GM13976 (cell line): ENCODE results near the gene RFXAP.

Experiments used
- DNase-seq: peaks from one replicate; pipeline ENCODE4 v3.0.0; 2012; ENCODE audit warnings: low spot score
- CTCF ChIP-seq: IDR thresholded peaks from 2 replicates; pipeline ENCODE4 v1.5.1; 2012; ENCODE audit warnings: borderline replicate concordance, mild to moderate bottlenecking; ENCODE audit not compliant: insufficient read depth; ENCODE audit errors: extremely low read depth, missing control alignments, control extremely low read depth
- in situ Hi-C: fragments of 300-500 bp; cut with MboI; formaldehyde crosslinking; loops from one replicate; pipeline ENCODE4 v1.12.0; 2022; ENCODE audit warnings: low sequenced_read_pairs, mixed read lengths, inconsistent platforms; ENCODE audit not compliant: unreplicated experiment

RFXAP gene, protein sequence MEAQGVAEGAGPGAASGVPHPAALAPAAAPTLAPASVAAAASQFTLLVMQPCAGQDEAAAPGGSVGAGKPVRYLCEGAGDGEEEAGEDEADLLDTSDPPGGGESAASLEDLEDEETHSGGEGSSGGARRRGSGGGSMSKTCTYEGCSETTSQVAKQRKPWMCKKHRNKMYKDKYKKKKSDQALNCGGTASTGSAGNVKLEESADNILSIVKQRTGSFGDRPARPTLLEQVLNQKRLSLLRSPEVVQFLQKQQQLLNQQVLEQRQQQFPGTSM

GRCh38 chr13:36818804-36819738 lies at the start of gene RFXAP:
Gene RFXAP, plus strand, starts transcription at chr13:36819222. Its CDS starts 136 bp downstream, at chr13:36819358.
- in situ Hi-C loops = no loop called here
- peak; percentile 6 for TF ChIP-seq CTCF
- DNase-seq = peak; percentile 96

GRCh38 chr13:36769545-36769944 lies 49.5 kb upstream of the RFXAP start:
- DNase-seq = no peak
- in situ Hi-C loops = no loop called here
- no peak for TF ChIP-seq CTCF

- TF ChIP-seq CTCF = no peak
- no peak for DNase-seq
- in situ Hi-C loops = no loop called here
Observed at GRCh38 chr13:36770741-36771140, 48.3 kb upstream of the RFXAP start.

- TF ChIP-seq CTCF = no peak
- in situ Hi-C loops = no loop called here
- no peak for DNase-seq
Observed at GRCh38 chr13:36772853-36773252, 46.2 kb upstream of the RFXAP start.

DNA sequence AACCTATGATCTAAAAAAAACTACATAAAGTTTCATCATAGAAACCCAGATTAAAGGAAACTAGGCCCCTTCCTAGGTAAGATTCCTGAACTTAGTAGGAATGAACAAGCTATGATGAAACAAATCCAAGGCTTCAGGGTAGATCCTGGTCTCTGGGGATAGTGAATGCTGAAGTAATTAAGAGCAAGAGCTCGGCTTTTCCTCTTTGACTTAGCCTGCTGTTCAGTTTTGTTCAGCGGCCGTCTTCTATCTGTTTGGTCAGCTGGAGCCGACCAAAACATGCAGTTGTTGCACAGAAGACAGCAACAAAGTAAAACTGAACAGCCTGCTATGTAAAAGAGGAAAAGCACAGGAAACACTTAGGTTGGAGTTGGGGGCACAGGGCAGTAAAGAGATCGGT lies 44.1 kb upstream of the RFXAP start:
- in situ Hi-C loops = no loop called here
- no peak for TF ChIP-seq CTCF
- DNase-seq = no peak

DNA sequence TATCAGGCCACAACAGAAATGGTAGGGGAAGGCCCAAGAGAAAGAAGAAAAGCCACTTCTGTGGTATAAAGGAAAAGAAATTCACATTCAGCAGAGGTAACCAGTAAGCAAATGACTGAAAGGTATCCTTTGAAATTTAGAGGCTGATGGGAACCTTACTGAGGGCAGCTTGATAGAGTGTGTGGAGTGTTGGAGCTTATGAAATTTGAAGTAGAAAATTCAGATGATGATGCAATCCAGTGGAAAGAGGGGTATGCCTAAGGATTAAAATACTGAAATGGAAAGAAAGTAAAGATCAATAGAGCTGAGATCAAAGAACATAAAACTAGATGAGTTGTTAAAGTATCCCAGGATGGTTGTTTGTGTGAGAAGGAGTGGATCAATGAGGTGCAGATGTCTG lies 42.8 kb upstream of the RFXAP start:
- no peak for TF ChIP-seq CTCF
- no peak for DNase-seq
- in situ Hi-C loops = no loop called here
